Glutamatergic neuron (in vitro differentiated cells): ENCODE measurements around the gene KIAA0930. TPM values are rescaled to one million over a fixed set of nuclear protein-coding genes. Genes with fewer than 3 reads are reported as not detected.

Source experiments
- DNase-seq: peaks from one replicate; pipeline ENCODE4 v3.0.0; 2022
- H3K27ac Mint-ChIP-seq: one replicate; pipeline ENCODE4 v1.8.0; 2020; ENCODE audit warnings: mild to moderate bottlenecking, mixed read lengths, inconsistent platforms; ENCODE audit not compliant: unreplicated experiment
- H3K27me3 Mint-ChIP-seq: one replicate; pipeline ENCODE4 v1.8.0; 2020; ENCODE audit warnings: mild to moderate bottlenecking, moderate library complexity, mixed read lengths, inconsistent platforms; ENCODE audit not compliant: unreplicated experiment
- H3K36me3 Mint-ChIP-seq: one replicate; pipeline ENCODE4 v1.8.0; 2020; ENCODE audit warnings: mild to moderate bottlenecking, mixed read lengths, inconsistent platforms; ENCODE audit not compliant: unreplicated experiment
- H3K4me1 Mint-ChIP-seq: one replicate; pipeline ENCODE4 v1.8.0; 2020; ENCODE audit warnings: mild to moderate bottlenecking, low read depth, mixed read lengths, inconsistent platforms; ENCODE audit not compliant: unreplicated experiment
- H3K4me3 Mint-ChIP-seq: one replicate; pipeline ENCODE4 v1.8.0; 2020; ENCODE audit warnings: mild to moderate bottlenecking, mixed read lengths, inconsistent platforms; ENCODE audit not compliant: unreplicated experiment
- H3K9me3 Mint-ChIP-seq: one replicate; pipeline ENCODE4 v1.8.0; 2020; ENCODE audit warnings: mild to moderate bottlenecking, moderate library complexity, mixed read lengths, inconsistent platforms; ENCODE audit not compliant: unreplicated experiment
- total RNA-seq: library from RNA; stranded (reverse); fragmentation: NEBNext Ultra II Directional; extraction: Animal tissue kit (Norgen Biotek cat#: 25700); gene quantifications from one replicate; pipeline ENCODE4 v1.2.1, GENCODE V29; 2021; ENCODE audit not compliant: unreplicated experiment
- TF ChIP-seq, protein P1 (sequence below): fragments of 200-600 bp; sonication (generic); IDR thresholded peaks from one replicate; pipeline ENCODE4 v1.5.0; 2021; ENCODE audit not compliant: partially characterized antibody, unreplicated experiment

Gene KIAA0930
- total RNA-seq, 1 donor from 2014 or later = 170 TPM

- TF ChIP-seq, protein P1, sequence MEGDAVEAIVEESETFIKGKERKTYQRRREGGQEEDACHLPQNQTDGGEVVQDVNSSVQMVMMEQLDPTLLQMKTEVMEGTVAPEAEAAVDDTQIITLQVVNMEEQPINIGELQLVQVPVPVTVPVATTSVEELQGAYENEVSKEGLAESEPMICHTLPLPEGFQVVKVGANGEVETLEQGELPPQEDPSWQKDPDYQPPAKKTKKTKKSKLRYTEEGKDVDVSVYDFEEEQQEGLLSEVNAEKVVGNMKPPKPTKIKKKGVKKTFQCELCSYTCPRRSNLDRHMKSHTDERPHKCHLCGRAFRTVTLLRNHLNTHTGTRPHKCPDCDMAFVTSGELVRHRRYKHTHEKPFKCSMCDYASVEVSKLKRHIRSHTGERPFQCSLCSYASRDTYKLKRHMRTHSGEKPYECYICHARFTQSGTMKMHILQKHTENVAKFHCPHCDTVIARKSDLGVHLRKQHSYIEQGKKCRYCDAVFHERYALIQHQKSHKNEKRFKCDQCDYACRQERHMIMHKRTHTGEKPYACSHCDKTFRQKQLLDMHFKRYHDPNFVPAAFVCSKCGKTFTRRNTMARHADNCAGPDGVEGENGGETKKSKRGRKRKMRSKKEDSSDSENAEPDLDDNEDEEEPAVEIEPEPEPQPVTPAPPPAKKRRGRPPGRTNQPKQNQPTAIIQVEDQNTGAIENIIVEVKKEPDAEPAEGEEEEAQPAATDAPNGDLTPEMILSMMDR = no peak
- H3K9me3 Mint-ChIP-seq = peaks cover 7% of the 10 kb centered on the region
Measured at GRCh38 chr22:45162531-45162930, 78.2 kb downstream of the KIAA0930 start.

GRCh38 chr22:45159652-45160462 is 80.8 kb downstream of the KIAA0930 start:
- Mint-ChIP-seq H3K36me3 (peaks cover 5% of the 10 kb centered on the region), H3K27ac (no peak overlapping the region), H3K4me1 (peaks cover 15% of the 10 kb centered on the region), H3K4me3 (no peak overlapping the region), H3K9me3 (peaks cover 2% of the 10 kb centered on the region), H3K27me3 (peaks cover 4% of the 10 kb centered on the region)
- TF ChIP-seq, protein P1 = no peak
- no peak for DNase-seq

More at GRCh38 chr22:45162531-45162930, 78.2 kb downstream of the KIAA0930 start:
- Mint-ChIP-seq H3K4me3 (peak overlapping the region; percentile 90), H3K27me3 (peaks cover 6% of the 10 kb centered on the region), H3K4me1 (peaks cover 6% of the 10 kb centered on the region), H3K36me3 (no peaks in the 10 kb centered on the region), H3K27ac (no peak overlapping the region)
- DNase-seq = no peak

- Mint-ChIP-seq H3K9me3 (no peaks in the 10 kb centered on the region), H3K27ac (no peak overlapping the region), H3K27me3 (peaks cover 1% of the 10 kb centered on the region), H3K4me1 (peaks cover 15% of the 10 kb centered on the region), H3K4me3 (no peak overlapping the region), H3K36me3 (peaks cover 5% of the 10 kb centered on the region)
- TF ChIP-seq, protein P1 = no peak
- no peak for DNase-seq
Measured at GRCh38 chr22:45157907-45158306, 82.8 kb downstream of the KIAA0930 start.

DNA sequence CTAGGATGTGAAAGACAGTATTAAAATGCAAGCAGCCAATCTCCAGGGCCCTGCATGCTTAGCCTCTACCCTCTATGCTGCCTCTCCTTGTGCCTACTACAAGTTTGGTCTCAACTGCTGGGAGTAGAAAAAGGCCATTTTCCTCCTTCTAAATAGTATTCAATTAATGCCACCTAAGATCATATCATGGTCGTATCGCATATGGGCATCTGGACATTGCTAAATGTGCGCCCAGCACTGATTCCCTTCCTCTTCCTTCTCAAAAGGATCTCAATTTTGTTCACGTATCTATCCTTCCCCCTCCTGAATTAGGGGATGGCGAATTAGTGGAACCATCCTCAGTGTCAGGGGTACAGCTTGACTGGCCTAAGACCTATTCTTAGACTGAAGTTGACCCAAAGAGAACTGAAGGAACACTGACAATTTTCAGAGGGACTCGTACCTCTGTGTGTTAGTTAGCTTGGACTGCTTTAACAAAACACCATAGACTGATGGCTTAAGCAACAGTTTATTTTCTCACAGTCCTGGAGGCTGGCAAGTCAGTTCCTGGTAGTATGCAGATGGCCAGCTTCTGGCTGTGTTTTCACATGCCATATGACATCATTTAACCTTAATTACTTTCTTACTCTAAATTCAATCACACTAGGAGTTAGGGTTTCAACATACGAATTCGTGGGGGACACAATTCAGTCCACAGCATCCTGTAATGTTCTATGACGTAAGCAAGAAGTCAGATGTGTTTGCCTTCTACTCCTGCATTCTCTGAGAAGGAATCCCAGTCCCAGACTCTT is 85.4 kb downstream of the KIAA0930 start:
- Mint-ChIP-seq H3K27me3 (no peaks in the 10 kb centered on the region), H3K4me3 (no peak overlapping the region), H3K36me3 (peaks cover 5% of the 10 kb centered on the region), H3K9me3 (no peaks in the 10 kb centered on the region), H3K4me1 (peaks cover 10% of the 10 kb centered on the region), H3K27ac (no peak overlapping the region)
- DNase-seq = no peak
- TF ChIP-seq, protein P1 = no peak

DNA sequence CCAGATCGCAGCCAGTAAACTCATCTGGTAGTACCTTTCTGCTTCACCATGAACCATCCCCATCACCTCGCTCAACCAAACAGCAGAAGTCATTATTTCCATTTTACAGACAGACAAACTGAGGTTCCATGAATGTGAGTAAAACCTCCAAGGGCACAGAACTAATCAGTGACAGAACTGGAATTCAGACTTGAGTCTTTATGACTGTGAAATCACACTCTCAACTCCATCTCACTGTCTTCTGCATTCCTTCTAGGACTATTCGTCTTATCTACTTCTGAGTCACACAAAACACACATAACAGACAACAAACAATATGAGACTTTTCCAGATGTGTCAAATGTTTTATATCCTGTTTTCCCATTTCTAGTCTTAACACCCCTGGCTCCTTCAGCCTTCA is 86.3 kb downstream of the KIAA0930 start:
- H3K27ac Mint-ChIP-seq = no peak overlapping the region
- H3K4me1 Mint-ChIP-seq = peaks cover 10% of the 10 kb centered on the region
- no peak overlapping the region for H3K4me3 Mint-ChIP-seq
- DNase-seq = no peak
- no peaks in the 10 kb centered on the region for H3K27me3 Mint-ChIP-seq
- no peaks in the 10 kb centered on the region for H3K9me3 Mint-ChIP-seq
- H3K36me3 Mint-ChIP-seq = peaks cover 5% of the 10 kb centered on the region
- TF ChIP-seq, protein P1 = no peak
